UCSD-AML1 (cell line): Measurements from ENCODE around the gene AMOTL2.

ENCODE experiments used
- DNase-seq: peaks from one replicate; lab custom pipeline; 2025; ENCODE audit not compliant: unreplicated experiment; lab: John Stamatoyannopoulos, UW

The AMOTL2 gene

GRCh38 chr3:134380249-134380648 is 6.0 kb upstream of the AMOTL2 start:
- DNase-seq = no peak

- no peak for DNase-seq
These were observed 4.6 kb upstream of the AMOTL2 start for GRCh38 chr3:134378818-134379217.

DNA sequence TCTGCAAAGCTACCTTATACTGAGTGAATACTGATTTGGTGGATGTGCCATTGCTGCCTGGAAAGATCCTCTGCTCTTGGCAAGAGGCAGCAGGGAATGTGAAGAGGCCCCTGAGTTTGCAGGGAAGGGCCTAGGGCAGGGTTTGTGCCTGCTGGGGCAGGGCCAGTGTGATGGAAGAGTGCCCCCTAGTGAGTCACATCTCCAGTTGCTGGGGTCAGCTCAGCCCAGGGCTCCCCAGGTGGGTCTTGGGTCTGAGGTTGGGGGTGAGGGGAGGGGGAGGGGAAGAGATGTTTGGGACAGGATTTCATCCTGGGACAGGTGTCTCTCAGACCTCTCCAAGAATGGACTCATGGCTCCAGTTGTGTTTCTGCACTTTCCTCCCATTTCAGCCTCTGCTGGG is 4.1 kb upstream of the AMOTL2 start:
- peak; percentile 55 for DNase-seq

DNA sequence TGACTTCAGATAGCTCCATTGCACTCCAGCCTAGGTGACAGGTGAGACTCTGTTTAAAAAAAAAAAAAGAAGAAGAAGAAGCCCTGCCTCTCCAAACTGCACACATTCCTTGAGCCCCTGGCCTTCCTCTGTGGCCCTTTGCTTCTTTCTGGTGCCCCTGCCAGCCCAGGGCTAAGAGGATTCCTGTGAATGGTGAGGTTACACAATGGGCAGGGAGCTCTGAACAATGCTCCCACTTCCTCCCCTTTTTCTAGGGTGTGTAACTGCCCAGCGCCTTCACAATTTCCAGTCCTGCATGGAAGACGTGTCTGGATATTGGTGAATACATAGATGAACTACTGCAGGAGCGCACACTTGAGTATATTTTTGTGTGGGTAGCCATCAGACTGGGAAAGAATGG is 3.6 kb upstream of the AMOTL2 start:
- DNase-seq = no peak

GRCh38 chr3:134376786-134377426 is 2.7 kb upstream of the AMOTL2 start:
- DNase-seq = no peak

- no peak for DNase-seq
These were observed 2.1 kb upstream of the AMOTL2 start for GRCh38 chr3:134376385-134376765.

DNA sequence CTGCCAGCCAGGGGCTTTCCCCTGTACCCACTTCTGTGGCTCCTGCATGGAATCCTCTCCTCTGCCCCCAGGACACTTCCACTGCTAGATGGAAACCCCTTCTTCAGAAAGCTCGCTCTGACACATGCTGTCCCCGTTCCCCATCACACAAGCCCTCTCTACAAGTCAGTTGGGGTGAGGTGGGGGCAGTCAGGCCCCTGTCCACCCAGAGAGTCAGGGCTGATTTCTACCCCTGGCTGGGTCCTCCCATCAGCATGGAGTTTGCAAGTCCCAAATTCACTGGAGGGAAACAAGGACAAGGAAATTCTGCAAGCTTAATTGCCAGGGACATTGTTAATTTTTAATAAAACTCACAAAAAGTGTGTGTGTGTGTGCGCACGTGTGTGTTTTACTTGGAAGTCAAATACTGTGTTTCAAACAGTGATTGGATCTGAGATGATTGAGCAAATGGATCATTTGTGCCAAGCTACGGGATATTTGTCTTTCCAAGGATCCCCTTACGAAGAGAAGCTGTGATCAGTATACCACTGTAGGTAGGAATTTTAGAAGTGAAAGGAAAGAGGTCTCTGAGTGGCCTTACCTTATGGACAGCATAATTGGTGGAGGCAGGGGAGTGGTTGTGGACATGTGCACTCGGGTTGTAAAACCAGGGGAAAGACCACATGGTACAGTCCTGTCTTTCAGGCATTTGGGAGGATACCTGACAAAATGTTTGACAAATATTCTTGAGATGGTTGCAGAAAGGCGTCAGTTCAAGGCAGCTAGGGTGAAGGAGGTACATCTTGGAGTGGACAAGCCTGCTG is 1.5 kb upstream of the AMOTL2 start:
- DNase-seq = no peak

DNA sequence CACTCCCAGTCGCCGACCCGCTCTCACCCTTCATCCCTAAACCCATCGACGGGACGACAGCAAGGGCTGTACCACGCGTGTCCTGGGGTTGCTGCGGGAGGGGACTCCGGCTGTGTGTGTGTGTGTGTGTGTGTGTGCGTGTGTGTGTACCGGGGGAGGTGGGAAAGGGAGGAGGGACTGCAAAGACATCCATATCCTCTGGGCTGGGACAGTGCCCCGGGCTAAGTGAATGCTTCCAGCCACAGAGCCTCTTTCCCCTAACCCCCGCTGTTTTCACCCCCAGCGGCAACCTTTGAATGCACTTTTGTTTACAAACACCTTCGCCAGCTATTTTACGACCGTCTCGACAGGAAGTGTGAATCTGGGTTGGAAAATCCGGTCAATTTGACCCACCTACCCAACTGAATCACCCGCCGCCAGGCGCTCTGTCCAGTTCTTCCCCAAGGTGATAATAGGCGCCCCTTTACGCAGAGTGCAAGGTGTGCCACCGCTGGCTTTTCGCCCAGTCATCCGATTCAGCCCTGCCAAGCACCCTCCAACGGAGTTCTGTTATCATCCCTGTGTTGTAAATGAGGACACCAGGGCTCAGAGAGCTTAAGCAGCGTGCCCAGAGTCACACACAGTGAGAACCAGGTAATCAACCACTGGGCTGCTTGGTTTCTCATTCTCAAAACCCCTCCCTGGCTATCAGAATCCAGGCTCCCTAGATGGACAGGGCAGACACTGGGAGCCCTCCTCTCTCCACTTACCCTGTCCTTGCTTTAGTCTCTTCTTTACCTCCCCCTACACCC is 739 bp upstream of the AMOTL2 start:
- DNase-seq = no peak

GRCh38 chr3:134373271-134374104 is 759 bp downstream of the AMOTL2 start:
- DNase-seq = no peak

DNA sequence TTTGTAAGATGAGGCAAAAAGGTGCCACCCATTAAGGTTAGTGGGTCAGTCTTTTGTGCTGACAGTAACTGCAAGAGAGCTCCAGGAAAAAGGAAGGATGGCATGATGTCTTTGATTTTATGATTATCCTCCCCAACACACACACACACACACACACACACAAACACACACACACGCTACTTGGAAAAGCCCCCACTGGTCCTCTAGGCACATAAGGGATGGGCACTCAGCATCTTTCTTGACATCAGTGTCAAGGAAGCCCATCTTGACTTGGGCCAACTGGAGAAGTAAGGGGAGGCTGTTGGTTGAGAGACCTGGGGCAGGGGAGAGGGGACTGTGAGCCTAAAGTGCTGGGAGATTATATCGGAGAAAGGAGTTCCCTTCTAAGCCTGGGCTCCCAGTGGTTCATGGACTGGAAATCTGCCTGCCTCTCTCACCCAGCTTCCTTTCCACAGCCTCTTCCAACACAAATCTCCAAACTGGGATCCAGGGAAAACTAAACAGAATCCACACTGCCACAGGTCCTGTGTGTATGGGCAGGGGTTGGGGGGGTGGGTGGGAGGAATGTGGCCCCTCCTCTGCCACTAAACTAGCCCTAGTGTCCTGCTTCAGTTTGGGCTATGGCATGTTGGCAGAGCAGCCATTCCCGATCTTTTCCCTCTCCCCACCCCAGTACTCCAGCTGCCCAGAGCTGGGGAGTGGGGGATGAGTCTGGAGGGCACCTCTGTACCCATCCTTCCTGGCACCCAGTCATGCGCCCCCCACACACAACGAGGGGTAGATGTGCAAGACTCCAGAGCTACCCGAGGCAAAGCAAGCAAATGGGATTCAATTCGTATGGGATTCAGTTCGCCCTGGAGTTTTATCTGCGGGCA is 1.6 kb downstream of the AMOTL2 start:
- no peak for DNase-seq

DNA sequence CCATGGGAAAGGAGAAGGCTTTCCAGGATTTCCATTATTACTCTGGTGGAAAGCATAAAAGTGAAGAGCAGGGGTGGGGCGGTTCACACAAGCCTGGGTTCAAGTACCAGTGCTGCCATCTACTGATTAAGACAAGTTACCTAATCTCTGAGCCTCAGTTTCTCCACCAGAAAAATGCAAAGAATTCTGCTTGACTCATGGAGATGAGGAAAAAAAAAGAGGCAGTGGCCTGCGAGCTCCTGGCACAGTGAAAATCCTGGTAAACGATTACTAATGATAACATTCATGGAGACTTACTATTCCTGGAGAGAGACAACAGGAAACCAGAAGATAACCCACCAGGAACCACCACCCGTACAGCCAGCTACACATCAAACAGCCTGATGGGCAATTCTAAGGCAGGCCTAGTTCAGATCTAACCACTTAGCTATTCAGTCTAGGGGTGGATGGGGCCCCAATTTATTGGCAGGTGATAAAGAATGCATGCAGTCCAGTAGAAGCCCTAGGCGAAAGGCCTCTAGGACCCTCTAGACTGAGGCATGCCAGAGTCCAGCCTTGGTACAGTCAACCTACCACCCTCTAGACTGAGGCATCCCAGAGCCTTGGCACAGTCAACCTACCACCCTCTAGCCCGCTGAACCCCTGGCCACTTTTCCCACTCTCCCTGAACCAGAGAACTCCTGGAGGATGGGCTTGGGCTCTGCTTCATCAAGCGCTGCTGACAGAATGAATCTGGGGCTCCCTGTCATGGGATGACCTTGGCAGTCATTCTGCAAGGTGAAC is 2.5 kb downstream of the AMOTL2 start:
- DNase-seq = no peak

- no peak for DNase-seq
These were observed 3.4 kb downstream of the AMOTL2 start for GRCh38 chr3:134370611-134371531.

- DNase-seq = no peak
These were observed 4.2 kb downstream of the AMOTL2 start for GRCh38 chr3:134369861-134370596.

DNA sequence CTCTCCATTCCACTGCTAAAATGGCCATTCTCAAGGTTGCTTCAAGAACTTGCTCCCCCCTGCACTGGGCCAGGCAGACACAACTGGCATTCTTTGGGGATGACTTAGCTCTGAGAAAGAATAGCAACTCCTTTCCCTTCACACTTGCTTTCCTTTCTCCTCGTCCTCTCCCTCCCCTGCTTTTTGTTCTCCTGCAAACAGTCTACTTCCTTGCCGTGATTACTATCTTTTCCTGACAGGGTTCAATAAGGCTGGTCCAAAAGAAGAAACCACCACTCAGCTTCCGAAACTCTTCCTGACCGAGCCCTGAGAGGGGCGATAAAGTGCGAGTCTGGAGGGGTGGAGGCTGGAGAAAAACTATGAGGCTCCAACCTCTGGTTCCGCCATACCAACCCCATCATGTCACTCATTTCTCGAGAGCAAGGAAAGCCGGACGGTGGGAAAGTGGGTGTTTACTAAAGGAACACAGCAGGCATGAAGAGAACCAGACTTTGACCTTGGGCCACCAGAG is 5.0 kb downstream of the AMOTL2 start:
- peak; percentile 58 for DNase-seq

DNA sequence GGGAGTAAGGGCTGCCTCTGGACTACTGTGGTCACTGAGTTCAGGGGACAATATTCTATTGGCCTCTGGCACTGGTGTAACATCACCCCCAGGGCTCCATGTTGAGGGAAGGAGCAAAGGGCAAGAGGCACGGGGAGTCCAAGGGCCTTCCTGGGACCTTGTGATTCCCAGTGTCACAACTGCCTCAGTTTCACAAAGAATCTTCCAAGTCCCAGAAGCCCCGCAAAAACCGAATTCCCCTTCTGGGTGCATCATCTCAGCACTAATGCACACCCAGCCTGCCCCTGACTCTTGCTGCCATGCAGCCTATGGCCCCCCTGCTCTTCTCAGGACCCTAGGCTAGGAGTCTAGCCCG is 5.5 kb downstream of the AMOTL2 start:
- DNase-seq = no peak

DNA sequence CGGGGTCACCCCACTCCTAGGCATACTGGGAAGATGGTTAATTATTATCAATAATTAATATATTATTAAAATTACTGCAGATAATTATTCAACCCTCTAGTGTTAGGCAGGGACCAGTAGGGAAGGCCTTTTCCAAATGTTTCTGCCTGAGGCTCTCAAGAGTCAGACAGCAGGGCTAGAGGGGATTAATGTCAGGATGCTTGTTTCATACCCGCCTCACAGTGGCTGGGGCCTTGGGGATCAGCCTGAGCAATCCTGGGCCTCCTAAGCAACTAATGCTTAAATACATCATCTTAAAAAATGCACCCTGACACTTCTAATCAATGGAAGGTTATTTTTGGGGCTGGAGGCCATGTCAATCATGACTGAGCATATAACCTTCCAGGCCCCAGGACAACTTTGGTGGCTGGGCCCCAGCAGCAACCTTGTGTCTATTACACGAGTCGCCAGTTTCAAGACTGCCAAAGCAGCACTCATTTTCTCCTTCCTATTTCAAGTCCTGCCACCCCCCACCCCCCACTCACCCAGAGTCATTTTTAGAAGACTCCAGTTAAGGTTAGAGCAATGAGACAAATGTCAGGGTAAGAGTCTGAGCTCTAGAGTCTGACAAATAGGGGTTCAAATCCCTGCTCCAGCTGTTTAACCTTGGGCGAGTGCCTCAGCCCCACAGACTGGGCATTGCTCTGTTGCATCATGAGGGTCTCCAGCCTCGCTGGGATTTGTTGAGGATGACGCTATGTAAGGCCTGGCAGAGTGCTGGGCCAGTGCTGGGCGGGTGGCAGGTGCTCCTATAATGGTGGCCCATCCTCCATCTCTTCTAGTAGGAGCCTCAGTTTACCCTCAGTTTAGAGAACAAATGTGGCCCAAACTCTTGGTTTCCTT is 6.1 kb downstream of the AMOTL2 start:
- DNase-seq = no peak
